Stimulated activated CD8-positive, alpha-beta memory T cell treated with anti-CD3 and anti-CD28 coated beads, Interleukin-7, amount 100 ng/mL, for 24 hours (primary cell): ENCODE data around the gene HSPB6.

Experiments used
- DNase-seq: peaks from one replicate; pipeline ENCODE4 v3.0.0-alpha.2; 2020; ENCODE audit warnings: low read depth

HSPB6 gene

DNA sequence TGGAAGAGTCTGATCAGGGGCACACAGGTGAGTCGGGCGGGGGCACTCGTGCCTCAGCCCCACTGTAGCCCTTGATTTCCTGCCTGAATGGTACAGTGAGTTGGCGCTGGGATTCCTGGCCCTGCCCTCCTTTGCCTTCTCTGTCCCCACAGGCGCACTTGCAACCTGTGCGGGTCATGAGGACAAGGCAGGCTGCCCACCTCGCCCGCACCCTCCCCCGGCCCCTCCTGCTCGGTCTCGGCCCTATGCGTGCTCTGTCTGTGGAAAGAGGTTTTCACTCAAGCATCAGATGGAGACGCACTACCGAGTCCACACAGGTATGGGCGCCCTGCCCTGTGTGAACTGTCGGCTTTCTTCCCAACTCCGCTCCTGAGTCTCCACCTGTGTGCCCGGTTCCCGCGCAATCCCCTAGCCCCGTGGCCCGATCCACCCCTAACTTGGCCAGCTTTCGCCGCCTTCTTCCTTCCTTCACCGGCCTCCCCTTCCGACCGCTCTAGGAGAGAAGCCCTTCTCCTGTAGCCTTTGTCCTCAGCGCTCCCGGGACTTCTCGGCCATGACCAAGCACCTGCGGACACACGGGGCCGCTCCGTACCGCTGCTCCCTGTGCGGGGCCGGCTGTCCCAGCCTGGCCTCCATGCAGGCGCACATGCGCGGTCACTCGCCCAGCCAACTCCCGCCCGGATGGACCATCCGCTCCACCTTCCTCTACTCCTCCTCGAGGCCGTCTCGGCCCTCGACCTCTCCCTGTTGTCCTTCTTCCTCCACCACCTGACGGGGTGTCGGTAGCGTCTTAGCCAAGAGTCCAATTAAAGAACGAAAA lies 40.6 kb downstream of the HSPB6 start:
- DNase-seq, result no peak

DNA sequence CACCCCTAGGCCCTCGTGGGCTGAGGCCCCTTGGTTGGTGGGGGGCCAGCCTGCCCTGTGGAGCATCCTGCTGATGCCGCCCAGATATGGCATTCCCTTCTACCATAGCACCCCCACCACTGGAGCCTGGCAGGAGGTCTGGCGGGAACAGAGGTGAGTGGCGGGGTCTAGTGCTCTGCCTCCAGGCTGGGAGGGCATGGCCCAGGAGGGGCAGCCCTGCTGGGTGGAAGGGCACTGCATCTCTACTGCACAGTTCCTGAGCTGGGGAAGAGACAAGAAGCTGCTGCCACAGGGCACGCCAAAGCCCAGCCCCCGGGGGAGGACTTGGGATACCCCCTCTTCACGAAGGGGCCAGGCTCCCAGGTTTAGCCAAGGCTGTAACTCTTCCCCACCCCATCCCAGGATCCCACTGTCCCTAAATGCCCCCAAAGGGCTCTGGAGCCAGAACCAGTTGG lies 41.4 kb downstream of the HSPB6 start:
- DNase-seq, result no peak

DNA sequence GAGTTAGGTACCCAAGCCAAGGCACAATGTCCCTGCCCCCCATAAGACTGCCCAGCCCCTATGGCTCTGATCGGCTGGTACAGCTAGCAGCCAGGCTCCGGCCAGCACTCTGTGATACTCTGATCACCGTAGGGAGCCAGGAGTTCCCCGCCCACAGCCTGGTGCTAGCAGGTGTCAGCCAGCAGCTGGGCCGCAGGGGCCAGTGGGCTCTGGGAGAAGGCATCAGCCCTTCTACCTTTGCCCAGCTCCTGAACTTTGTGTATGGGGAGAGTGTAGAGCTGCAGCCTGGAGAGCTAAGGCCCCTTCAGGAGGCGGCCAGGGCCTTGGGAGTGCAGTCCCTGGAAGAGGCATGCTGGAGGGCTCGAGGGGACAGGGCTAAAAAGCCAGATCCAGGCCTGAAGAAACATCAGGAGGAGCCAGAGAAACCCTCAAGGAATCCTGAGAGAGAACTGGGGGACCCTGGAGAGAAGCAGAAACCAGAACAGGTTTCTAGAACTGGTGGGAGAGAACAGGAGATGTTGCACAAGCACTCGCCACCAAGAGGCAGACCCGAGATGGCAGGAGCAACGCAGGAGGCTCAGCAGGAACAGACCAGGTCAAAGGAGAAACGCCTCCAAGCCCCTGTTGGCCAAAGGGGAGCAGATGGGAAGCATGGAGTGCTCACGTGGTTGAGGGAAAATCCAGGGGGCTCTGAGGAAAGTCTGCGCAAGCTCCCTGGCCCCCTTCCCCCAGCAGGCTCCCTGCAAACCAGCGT lies 42.1 kb downstream of the HSPB6 start:
- no peak for DNase-seq

DNA sequence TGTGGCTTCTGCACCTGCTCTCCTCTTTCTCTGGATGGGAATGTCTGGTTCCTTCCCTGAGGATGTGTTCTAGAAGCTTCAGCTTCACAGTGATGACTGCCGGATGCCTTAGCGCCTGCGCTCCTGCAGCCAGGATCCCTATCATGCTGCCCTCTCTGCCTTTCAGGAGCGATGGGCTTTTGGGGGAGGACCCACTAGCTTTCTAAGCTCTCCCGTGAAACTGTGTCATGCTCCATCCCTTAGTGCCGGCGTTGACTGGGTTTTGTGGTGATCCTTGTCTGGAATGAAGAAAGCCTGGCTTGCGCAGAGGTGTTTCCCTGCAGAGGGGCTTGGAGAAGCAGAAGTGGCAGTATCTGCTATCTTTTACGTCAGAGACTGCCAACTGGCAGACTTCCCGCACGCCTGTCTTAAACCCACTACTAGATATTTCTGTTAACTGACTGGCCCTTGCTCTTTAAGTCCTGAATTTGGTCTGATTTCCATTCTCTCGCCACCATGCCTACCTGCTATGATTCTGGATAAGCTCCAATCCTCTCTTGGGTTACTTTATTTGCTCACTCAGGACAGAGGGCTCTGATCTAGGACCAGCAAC lies 42.8 kb downstream of the HSPB6 start:
- DNase-seq, result no peak

DNA sequence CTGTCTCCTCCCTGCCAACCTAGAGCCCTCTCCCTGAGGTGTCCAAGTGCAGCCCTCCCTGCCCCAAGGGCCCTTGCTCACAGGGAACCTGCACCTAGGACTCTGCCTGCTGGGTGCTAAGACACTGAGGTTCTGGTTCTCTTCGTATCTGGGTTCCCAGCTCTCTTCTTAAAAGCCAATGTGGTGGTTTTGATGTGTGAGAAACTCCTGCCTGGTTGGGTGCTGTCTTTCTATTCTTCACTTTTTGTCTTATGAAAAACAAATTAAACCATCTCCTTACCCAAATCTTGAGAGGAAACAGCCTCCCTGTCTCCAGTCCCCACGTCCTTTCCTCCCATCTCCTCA lies 43.4 kb downstream of the HSPB6 start:
- no peak for DNase-seq

DNA sequence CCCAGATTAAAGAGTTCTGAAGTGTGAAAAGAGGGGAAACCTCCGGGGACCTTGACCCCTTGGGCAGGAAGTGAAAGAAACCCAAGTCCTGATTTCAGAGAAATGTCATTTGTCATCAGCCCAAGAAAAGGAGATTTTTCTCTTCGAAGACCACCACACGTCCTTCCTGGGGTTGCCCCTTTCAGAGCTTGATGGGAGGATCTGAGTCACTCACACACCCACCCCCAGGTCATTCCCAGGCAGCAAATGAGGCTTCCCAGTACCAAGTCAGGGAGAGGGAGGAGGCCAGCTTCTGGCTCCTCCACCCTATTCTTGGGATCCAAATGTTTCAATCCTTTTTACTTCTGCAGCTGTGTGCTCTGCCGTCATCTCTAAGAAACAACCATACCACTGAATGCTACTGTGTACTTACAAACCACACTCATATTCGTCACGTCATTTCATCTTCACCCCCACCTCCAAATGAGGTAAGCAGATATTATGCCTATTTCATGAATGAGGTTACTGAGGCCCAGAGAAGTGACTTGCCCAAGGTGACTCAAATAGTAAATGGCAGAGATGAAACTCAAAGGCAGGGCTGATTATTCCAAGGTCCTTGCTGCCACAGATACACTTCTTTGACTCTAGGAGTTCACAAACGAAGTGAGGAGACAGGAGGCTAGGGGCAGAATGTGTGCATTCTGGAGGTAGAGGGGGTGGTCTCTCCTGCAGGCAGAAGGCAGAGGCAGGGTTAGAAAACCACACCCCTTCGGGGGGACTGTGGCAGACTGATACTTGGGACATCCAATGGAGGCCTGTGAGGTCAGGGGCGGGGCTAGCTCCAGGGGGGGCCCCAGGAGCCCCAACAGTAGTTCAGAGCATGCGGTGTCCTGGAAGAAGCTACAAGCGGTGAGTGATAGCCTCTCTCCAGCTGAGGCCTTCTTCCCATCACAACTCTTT lies 44.0 kb downstream of the HSPB6 start:
- peak; percentile 67 for DNase-seq

DNA sequence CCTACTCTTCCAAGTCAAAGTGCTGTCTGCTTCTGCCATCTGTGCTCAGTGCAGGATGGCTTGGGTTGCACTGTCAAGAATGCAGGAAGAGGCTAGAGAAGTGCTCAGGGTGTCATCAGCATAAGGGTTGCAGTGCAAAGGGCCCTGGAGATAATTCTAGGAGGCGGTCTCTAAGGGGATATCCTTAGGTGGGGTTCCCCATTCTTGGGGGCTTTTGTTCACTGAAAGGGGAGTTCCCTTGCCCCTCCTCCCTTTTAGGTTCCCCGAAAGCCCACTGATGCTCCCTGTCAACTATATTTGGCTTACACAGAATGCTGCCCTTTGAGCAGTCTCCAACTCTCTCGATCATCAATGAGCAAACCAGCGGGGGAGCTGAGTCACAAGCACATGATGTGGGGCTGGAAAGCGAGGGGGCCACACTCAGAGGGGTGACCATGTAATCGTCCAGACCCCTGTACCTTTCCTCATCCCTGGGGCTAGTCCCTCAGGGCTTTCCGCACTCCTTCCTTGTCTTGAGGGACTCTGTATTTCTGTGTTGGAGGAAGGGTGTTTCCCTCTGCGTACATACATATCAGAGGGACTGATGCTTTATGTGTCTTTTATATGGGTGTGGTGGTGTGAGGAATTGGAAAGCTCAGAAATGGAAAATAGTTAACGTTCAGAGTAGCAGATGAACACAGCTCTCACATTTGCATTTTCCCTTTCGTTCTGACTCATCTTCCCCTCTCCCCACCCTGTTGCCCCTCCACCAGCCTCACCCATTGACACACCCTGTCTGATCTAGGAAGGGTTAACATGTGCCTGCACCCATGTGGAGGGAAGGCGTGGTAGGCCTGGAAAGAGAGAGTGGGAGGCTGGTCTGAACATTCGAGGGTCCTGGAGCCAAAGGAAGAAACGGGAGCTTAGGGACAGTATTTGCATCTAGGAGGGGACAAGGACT lies 45.8 kb downstream of the HSPB6 start:
- DNase-seq, result no peak

DNA sequence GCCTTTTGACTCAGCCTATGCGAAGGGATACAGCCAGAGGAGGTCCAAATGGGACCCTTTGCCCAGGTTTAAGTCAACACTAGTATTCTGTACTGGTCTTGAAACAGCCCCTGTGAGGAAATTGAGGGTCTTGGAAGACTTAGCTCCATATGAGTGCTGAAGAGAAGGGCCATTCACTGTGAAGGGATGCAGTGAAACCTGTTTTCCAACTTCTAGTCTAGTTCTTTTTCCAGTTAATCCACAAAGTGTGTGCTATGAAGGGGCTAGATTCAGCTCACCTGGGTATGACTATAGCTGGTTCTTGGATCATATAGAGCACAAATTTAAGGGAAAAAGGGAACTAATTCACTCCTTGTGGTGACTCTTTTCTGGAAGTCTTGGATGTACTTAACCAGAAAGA lies 48.4 kb downstream of the HSPB6 start:
- no peak for DNase-seq
